Measurements from ENCODE around the gene TIPRL.
"Not testable (repeated sequence)": the region's sequence is repeated elsewhere in the genome, so short reads cannot be mapped to it uniquely, and the experiment has no call there.

TIPRL gene

GRCh38 chr1:168159979-168160378 is 18.8 kb upstream of the TIPRL start:
- no peak for DNase-seq

- DNase-seq = no peak
These were observed 17.3 kb upstream of the TIPRL start for GRCh38 chr1:168161459-168161858.

- no peak for DNase-seq
These were observed 15.1 kb upstream of the TIPRL start for GRCh38 chr1:168163670-168164069.

- no peak for DNase-seq
These were observed 14.0 kb upstream of the TIPRL start for GRCh38 chr1:168164771-168165170.

- no peak for DNase-seq
These were observed 11.0 kb upstream of the TIPRL start for GRCh38 chr1:168167806-168168205.

- DNase-seq = no peak
These were observed 7.9 kb upstream of the TIPRL start for GRCh38 chr1:168170564-168171508.

- no peak for DNase-seq
These were observed 6.4 kb upstream of the TIPRL start for GRCh38 chr1:168172250-168172915.

- DNase-seq = no peak
These were observed 530 bp upstream of the TIPRL start for GRCh38 chr1:168178227-168178637.

GRCh38 chr1:168179438-168180147 is 831 bp downstream of the TIPRL start:
- DNase-seq = no peak

- DNase-seq = no peak
These were observed 1.4 kb downstream of the TIPRL start for GRCh38 chr1:168180148-168180524.

- not testable (repeated sequence) for DNase-seq
These were observed 2.4 kb downstream of the TIPRL start for GRCh38 chr1:168181063-168181720.

GRCh38 chr1:168187177-168187576 is 8.4 kb downstream of the TIPRL start:
- no peak for DNase-seq

- DNase-seq = no peak
These were observed 11.6 kb downstream of the TIPRL start for GRCh38 chr1:168190403-168190802.

- no peak for DNase-seq
These were observed 16.7 kb downstream of the TIPRL start for GRCh38 chr1:168195199-168196135.

- DNase-seq = no peak
These were observed 20.3 kb downstream of the TIPRL start for GRCh38 chr1:168199056-168199455.

GRCh38 chr1:168202941-168203654 is 24.3 kb downstream of the TIPRL start:
- DNase-seq = no peak

- no peak for DNase-seq
These were observed 27.3 kb downstream of the TIPRL start for GRCh38 chr1:168206111-168206510.

- not testable (repeated sequence) for DNase-seq
These were observed 28.9 kb downstream of the TIPRL start for GRCh38 chr1:168207673-168208072.

GRCh38 chr1:168210312-168210711 is 31.6 kb downstream of the TIPRL start:
- no peak for DNase-seq

- no peak for DNase-seq
These were observed 34.6 kb downstream of the TIPRL start for GRCh38 chr1:168213349-168213748.

GRCh38 chr1:168216171-168216570 is 37.4 kb downstream of the TIPRL start:
- no peak for DNase-seq

All from activated effector memory CD4-positive, alpha-beta T cell treated with Interleukin-2 at 50 U/mL for 16 hours (primary cell).